Urinary bladder (tissue), 4 donors: Measurements from ENCODE around the gene PEX7. TPM values are rescaled to one million over a fixed set of nuclear protein-coding genes. Genes with fewer than 3 reads are reported as not detected.
"Not testable (repeated sequence)": the region's sequence is repeated elsewhere in the genome, so short reads cannot be mapped to it uniquely, and the experiment has no call there.

Experiments
- DNase-seq: peaks from one replicate; pipeline ENCODE4 v3.0.0-alpha.2; 2015; ENCODE audit errors: extremely low spot score
- H3K27ac ChIP-seq: one replicate; pipeline ENCODE4 v1.5.1; 2013; ENCODE audit warnings: low read depth, mild to moderate bottlenecking, moderate library complexity
- H3K36me3 ChIP-seq: one replicate; pipeline ENCODE4 v1.6.1; 2013; ENCODE audit warnings: mild to moderate bottlenecking, moderate library complexity; ENCODE audit not compliant: insufficient read depth
- H3K4me1 ChIP-seq: one replicate; pipeline ENCODE4 v1.6.1; 2013; ENCODE audit warnings: mild to moderate bottlenecking, moderate library complexity; ENCODE audit not compliant: insufficient read depth
- H3K4me3 ChIP-seq: one replicate; pipeline ENCODE4 v1.5.1; 2013; ENCODE audit warnings: low read depth, low read length
- WGBS: extraction: QIAGEN DNeasy Blood & Tissue Kit; methylation state at CpG from one replicate; pipeline ENCODE4 v1.1.7; 2013; 5-methylcytosine and 5-hydroxymethylcytosine counted together
- polyA plus RNA-seq: library from polyadenylated mRNA; stranded (reverse); fragments of 200-250 nt; gene quantifications from one replicate; pipeline ENCODE4 v1.2.3, GENCODE V29; 2013
- total RNA-seq: library from RNA; depleted of rRNA; stranded (reverse); fragments of >200 nt; gene quantifications from one replicate; pipeline ENCODE4 v1.2.3, GENCODE V29; 2014
- donor health status: healthy with polysubstance abuse.
- donor health status: healthy.

The PEX7 gene
- total and polyA plus RNA-seq, 2 donors = 8.6 to 9.2 TPM

DNA sequence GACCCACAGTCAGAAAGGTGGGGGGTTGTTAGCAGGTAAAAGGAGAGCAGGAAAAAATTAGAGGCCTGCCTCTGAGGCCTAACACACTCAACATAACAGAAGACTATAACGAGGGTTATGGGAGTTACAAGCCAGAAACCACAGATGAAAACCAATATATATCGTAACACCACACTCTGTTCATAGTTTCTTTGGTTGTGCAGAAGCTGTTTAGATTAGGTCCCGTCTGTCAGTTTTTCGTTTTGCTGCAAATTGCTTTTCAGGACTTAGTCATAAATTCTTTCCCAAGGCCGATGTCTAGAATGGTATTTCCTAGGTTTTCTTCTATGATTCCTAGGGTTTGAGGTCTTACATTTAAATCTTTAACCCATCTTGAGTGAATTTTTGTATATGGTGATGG lies 26.4 kb upstream of the PEX7 start:
- Histone ChIP-seq H3K4me1 (no peaks in the 10 kb centered on the region), H3K4me3 (no peak overlapping the region), H3K36me3 (no peaks in the 10 kb centered on the region), H3K27ac (no peak overlapping the region)
- whole genome bisulfite sequencing = 94% methylated on average over 5 of the region's 5 CpGs
- no peak for DNase-seq

DNA sequence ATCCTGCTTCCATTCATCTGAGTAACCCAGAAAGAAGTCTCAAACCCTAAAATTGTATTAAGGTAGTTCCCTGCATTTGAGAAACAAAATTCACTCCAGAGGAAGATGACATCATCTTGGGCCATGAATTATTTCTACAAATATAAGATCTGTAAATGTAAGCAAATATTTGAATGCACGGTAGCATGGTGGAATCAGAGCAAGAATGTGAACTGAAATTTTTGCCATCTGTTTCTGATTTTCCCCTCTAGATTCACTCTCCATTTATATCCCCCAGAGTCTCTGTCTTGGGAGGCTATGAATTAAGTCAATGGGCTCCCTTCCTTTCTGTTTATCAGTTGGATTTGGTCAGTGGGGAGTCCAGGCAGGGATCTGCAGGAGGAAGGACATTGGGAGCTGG lies 24.3 kb upstream of the PEX7 start:
- Histone ChIP-seq H3K27ac (no peak overlapping the region), H3K36me3 (no peaks in the 10 kb centered on the region), H3K4me1 (no peaks in the 10 kb centered on the region), H3K4me3 (no peak overlapping the region)
- no peak for DNase-seq
- WGBS = 75% methylated on average over 1 of the region's 1 CpG

DNA sequence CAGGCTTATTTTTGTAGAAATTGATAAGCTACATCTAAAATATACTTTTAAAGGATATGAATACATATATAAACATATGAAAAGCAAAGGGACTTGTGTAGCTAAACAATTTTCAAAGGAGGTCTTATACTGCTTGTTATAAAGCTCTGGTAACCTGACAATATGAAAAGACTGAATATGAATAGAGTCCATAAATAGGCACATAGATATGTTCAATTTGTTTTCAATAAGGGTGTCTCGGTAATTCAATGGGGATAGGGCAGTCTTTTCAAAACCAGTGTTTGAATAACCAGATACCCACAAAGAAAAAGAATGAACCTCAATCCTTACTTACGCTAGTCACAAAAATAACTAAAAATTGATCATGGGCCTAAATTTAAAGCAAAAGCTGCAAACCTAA lies 20.8 kb upstream of the PEX7 start:
- Histone ChIP-seq H3K4me3 (no peak overlapping the region), H3K36me3 (no peaks in the 10 kb centered on the region), H3K27ac (no peak overlapping the region), H3K4me1 (no peaks in the 10 kb centered on the region)
- DNase-seq = no peak
- 91% methylated on average over 2 of the region's 2 CpGs for WGBS

- Histone ChIP-seq H3K27ac (no peak overlapping the region), H3K4me1 (no peaks in the 10 kb centered on the region), H3K4me3 (no peak overlapping the region), H3K36me3 (no peaks in the 10 kb centered on the region)
- DNase-seq = no peak
- 95% methylated on average over 1 of the region's 1 CpG for WGBS
These were observed 18.8 kb upstream of the PEX7 start for GRCh38 chr6:136803608-136804007.

GRCh38 chr6:136809091-136809860 lies 13.1 kb upstream of the PEX7 start:
- Histone ChIP-seq H3K4me3 (no peak overlapping the region), H3K27ac (no peak overlapping the region), H3K36me3 (no peaks in the 10 kb centered on the region), H3K4me1 (no peaks in the 10 kb centered on the region)
- no peak for DNase-seq
- 83% methylated on average over 7 of the region's 7 CpGs for WGBS

- DNase-seq = no peak
- H3K27ac ChIP-seq = no peak overlapping the region
- H3K36me3 ChIP-seq = no peaks in the 10 kb centered on the region
- no peak overlapping the region for H3K4me3 ChIP-seq
- no peaks in the 10 kb centered on the region for H3K4me1 ChIP-seq
These were observed 11.1 kb upstream of the PEX7 start for GRCh38 chr6:136811272-136811671.

- no peak for DNase-seq
- Histone ChIP-seq H3K4me1 (no peaks in the 10 kb centered on the region), H3K36me3 (no peaks in the 10 kb centered on the region), H3K4me3 (no peak overlapping the region), H3K27ac (no peak overlapping the region)
- WGBS = 73% methylated on average over 2 of the region's 2 CpGs
These were observed 10.2 kb upstream of the PEX7 start for GRCh38 chr6:136812174-136812573.

DNA sequence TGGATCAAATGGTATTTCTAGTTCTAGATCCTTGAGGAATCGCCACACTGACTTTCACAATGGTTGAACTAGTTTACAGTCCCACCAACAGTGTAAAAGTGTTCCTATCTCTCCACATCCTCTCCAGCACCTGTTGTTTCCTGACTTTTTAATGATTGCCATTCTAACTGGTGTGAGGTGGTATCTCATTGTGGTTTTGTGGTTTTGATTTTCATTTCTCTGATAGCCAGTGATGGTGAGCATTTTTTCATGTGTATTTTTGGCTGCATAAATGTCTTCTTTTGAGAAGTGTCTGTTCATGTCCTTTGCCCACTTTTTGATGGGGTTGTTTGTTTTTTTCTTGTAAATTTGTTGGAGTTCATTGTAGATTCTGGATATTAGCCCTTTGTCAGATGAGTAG lies 6.8 kb upstream of the PEX7 start:
- H3K4me1 ChIP-seq, H3K36me3 ChIP-seq, DNase-seq, H3K27ac ChIP-seq, H3K4me3 ChIP-seq: not testable (repeated sequence)
- WGBS = 84% methylated on average over 1 of the region's 1 CpG

DNA sequence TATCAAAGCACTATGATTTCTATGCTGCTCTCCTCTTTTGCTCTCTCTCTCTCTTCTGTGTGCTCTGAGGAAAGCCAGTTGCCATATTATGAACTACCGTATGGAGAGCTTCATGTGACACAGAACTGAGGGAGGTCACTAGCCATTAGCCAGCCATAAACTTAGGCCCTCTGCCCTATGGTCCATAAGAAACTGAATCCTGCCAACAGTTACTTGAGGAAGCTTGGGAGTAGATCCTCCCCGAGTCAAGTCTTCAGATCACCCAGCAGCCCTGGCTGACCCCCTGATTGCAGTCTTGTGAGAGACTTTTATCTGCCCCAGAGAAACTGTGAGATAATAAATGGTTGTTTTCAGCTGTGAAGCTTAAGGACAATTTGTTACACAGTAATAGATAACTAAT lies 5.7 kb upstream of the PEX7 start:
- Histone ChIP-seq H3K27ac (no peak overlapping the region), H3K4me3 (no peak overlapping the region), H3K36me3 (no peaks in the 10 kb centered on the region), H3K4me1 (no peaks in the 10 kb centered on the region)
- WGBS = 49% methylated on average over 2 of the region's 2 CpGs
- DNase-seq = no peak

- H3K36me3 ChIP-seq = no peaks in the 10 kb centered on the region
- no peak overlapping the region for H3K27ac ChIP-seq
- DNase-seq = no peak
- H3K4me1 ChIP-seq = no peaks in the 10 kb centered on the region
- WGBS = 48% methylated on average over 2 of the region's 2 CpGs
- H3K4me3 ChIP-seq = no peak overlapping the region
These were observed 1.8 kb upstream of the PEX7 start for GRCh38 chr6:136820561-136820960.

GRCh38 chr6:136822046-136822375 lies 381 bp upstream of the PEX7 start:
- peak; percentile 11 for DNase-seq
- WGBS = 0% methylated on average over 11 of the region's 11 CpGs
- Histone ChIP-seq H3K4me1 (no peaks in the 10 kb centered on the region), H3K27ac (no peak overlapping the region), H3K4me3 (peak overlapping the region; percentile 66), H3K36me3 (no peaks in the 10 kb centered on the region)

- Histone ChIP-seq H3K27ac (no peak overlapping the region), H3K4me1 (no peaks in the 10 kb centered on the region), H3K36me3 (no peaks in the 10 kb centered on the region), H3K4me3 (peak overlapping the region; percentile 66)
- 50% methylated on average over 31 of the region's 31 CpGs for WGBS
- no peak for DNase-seq
These were observed 802 bp downstream of the PEX7 start for GRCh38 chr6:136823128-136823660.

DNA sequence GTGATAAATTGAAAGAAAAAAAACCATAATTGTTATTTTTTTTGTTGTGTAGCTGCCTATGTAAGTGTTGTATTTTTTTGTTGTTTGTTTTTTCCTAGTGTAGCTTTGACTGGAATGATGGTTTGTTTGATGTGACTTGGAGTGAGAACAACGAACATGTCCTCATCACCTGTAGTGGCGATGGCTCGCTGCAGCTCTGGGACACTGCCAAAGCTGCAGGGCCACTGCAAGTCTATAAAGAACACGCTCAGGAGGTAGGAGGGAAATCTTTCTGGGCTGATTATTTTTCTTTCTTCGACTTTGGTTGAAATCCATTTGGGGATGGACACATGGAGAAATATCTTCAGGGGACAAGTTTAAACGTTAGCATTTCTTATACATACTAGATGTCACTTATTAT lies 3.8 kb downstream of the PEX7 start:
- Histone ChIP-seq H3K4me3 (no peak overlapping the region), H3K4me1 (no peaks in the 10 kb centered on the region), H3K36me3 (no peaks in the 10 kb centered on the region), H3K27ac (no peak overlapping the region)
- no peak for DNase-seq
- WGBS = 91% methylated on average over 6 of the region's 6 CpGs

- Histone ChIP-seq H3K4me1 (no peaks in the 10 kb centered on the region), H3K36me3 (no peaks in the 10 kb centered on the region), H3K27ac (no peak overlapping the region), H3K4me3 (no peak overlapping the region)
- 100% methylated on average over 1 of the region's 1 CpG for WGBS
- DNase-seq = no peak
These were observed 9.6 kb downstream of the PEX7 start for GRCh38 chr6:136831873-136832562.
